H1 (cell line): Measurements from ENCODE around the gene ZFHX2. TPM values are rescaled to one million over a fixed set of nuclear protein-coding genes. Genes with fewer than 3 reads are reported as not detected.

Experiments
- CTCF ChIA-PET: fragments of 300-600 bp; sonication (Branson Sonifier 250); formaldehyde crosslinking; loops from one replicate; lab custom pipeline; 2021; ENCODE audit not compliant: partially characterized antibody; lab: Charles Lee
- POLR2A ChIA-PET: fragments of 300-600 bp; sonication (Branson Sonifier 250); formaldehyde crosslinking; loops from one replicate; lab custom pipeline; 2021; ENCODE audit warnings: inconsistent platforms; ENCODE audit not compliant: partially characterized antibody; lab: Charles Lee
- DNase-seq, 2 experiments: peaks; one replicate each; pipeline versions ENCODE4 v3.0.0 to v3.0.0-alpha.2; 2010 to 2022; ENCODE audit warnings: low spot score in 2 of 2, low read depth in 1 of 2, mixed read lengths in 1 of 2
- FAIRE-seq: peaks from 2 replicates; lab custom pipeline; 2011; peaks lifted over from hg19 to GRCh38; lab: Jason Lieb, UNC
- H2AFZ ChIP-seq: 2 replicates; pipeline ENCODE4 v1.8.1; 2012; ENCODE audit warnings: low read length, inconsistent platforms
- H2AK5ac ChIP-seq: 2 replicates; pipeline ENCODE4 v1.6.1; 2013; ENCODE audit warnings: low read depth, low read length
- H2BK120ac ChIP-seq: replicated peaks from 2 replicates; pipeline ENCODE3; 2013; ENCODE audit warnings: low read depth, low read length, inconsistent platforms
- H2BK12ac ChIP-seq: 2 replicates; pipeline ENCODE4 v1.6.1; 2013; ENCODE audit warnings: low read depth, low read length
- H2BK15ac ChIP-seq: 2 replicates; pipeline ENCODE4 v1.6.1; 2013; ENCODE audit warnings: low read length
- H2BK20ac ChIP-seq: 2 replicates; pipeline ENCODE4 v1.6.1; 2013; ENCODE audit warnings: low read length
- H2BK5ac ChIP-seq: 2 replicates; pipeline ENCODE4 v1.6.1; 2013; ENCODE audit warnings: low read depth, low read length
- H3K14ac ChIP-seq: 2 replicates; pipeline ENCODE4 v1.6.1; 2013; ENCODE audit warnings: inconsistent platforms; ENCODE audit not compliant: insufficient read length
- H3K18ac ChIP-seq: 2 replicates; pipeline ENCODE4 v1.6.1; 2013; ENCODE audit warnings: low read length; ENCODE audit errors: extremely low read depth
- H3K23ac ChIP-seq: 2 replicates; pipeline ENCODE4 v1.6.1; 2013; ENCODE audit warnings: inconsistent platforms; ENCODE audit not compliant: insufficient read length
- H3K23me2 ChIP-seq: 2 replicates; pipeline ENCODE4 v1.6.1; 2013; ENCODE audit warnings: low read depth, low read length
- H3K27ac ChIP-seq: 2 replicates; pipeline ENCODE4 v1.6.1; 2011; ENCODE audit warnings: low read depth, low read length, inconsistent platforms
- H3K27me3 ChIP-seq, 4 experiments: replicated peaks in 1 of 4; 1 replicate in 1 of 4; 2 replicates in 3 of 4; pipeline versions ENCODE4 v1.6.1 to v1.8.1; 2011 to 2013; ENCODE audit warnings: low read length in 3 of 4, mild to moderate bottlenecking in 3 of 4, inconsistent platforms in 2 of 4, mixed read lengths in 2 of 4, moderate library complexity in 1 of 4; ENCODE audit not compliant: control insufficient read depth in 3 of 4, insufficient read depth in 3 of 4; ENCODE audit errors: extremely low read depth in 1 of 4
- H3K36me3 ChIP-seq, 4 experiments: 2 replicates each; pipeline versions ENCODE4 v1.6.1 to v1.8.1; 2011 to 2013; ENCODE audit warnings: mild to moderate bottlenecking in 4 of 4, low read length in 3 of 4, moderate library complexity in 2 of 4, control low read depth in 1 of 4, inconsistent platforms in 1 of 4; ENCODE audit not compliant: insufficient read depth in 4 of 4, control insufficient read depth in 2 of 4
- H3K4ac ChIP-seq: replicated peaks from 2 replicates; pipeline ENCODE3; 2013; ENCODE audit warnings: low read length, low read depth, mixed read lengths, inconsistent platforms; ENCODE audit not compliant: insufficient read length
- H3K4me1 ChIP-seq, 4 experiments: replicated peaks in 1 of 4; 1 replicate in 1 of 4; 2 replicates in 3 of 4; pipeline versions ENCODE4 v1.6.1 to v1.8.1; 2011 to 2013; ENCODE audit warnings: low read length in 3 of 4, inconsistent platforms in 2 of 4, mixed read lengths in 1 of 4; ENCODE audit not compliant: insufficient read depth in 4 of 4, control insufficient read depth in 3 of 4
- H3K4me2 ChIP-seq, 2 experiments: 2 replicates each; pipeline versions ENCODE4 v1.6.1 to v1.8.1; 2011 to 2013; ENCODE audit warnings: low read depth in 2 of 2, low read length in 2 of 2, control low read depth in 1 of 2, inconsistent platforms in 1 of 2, mild to moderate bottlenecking in 1 of 2; ENCODE audit not compliant: insufficient read depth in 1 of 2
- H3K4me3 ChIP-seq, 4 experiments: fragments of 200-600, 300-600 bp in 1 of 4; sonication (generic), shearing (Covaris generic), sonication (Bioruptor Twin) in 1 of 4; 2 replicates each; pipeline versions ENCODE4 v1.5.1 to v1.8.1; 2011 to 2016; ENCODE audit warnings: low read length in 4 of 4, low read depth in 3 of 4, control low read depth in 2 of 4, inconsistent platforms in 2 of 4, mild to moderate bottlenecking in 2 of 4, mixed read lengths in 1 of 4, moderate library complexity in 1 of 4; ENCODE audit not compliant: insufficient read depth in 2 of 4; ENCODE audit errors: extremely low read depth in 1 of 4
- H3K56ac ChIP-seq: replicated peaks from 2 replicates; pipeline ENCODE3; 2013; ENCODE audit warnings: low read depth, mild to moderate bottlenecking, mixed read lengths, low read length, inconsistent platforms; ENCODE audit not compliant: insufficient read length
- H3K79me1 ChIP-seq: 2 replicates; pipeline ENCODE4 v1.6.1; 2013; ENCODE audit warnings: low read depth, low read length, control low read depth
- H3K79me2 ChIP-seq, 2 experiments: 2 replicates each; pipeline versions ENCODE4 v1.6.1 to v1.8.1; 2012 to 2013; ENCODE audit warnings: low read length in 2 of 2, mild to moderate bottlenecking in 2 of 2, inconsistent platforms in 1 of 2; ENCODE audit not compliant: insufficient read depth in 2 of 2, control insufficient read depth in 1 of 2
- H3K9ac ChIP-seq, 4 experiments: replicated peaks in 1 of 4; 1 replicate in 1 of 4; 2 replicates in 3 of 4; pipeline versions ENCODE4 v1.6.1 to v1.8.1; 2011 to 2013; ENCODE audit warnings: low read depth in 3 of 4, low read length in 3 of 4, control low read depth in 2 of 4, mild to moderate bottlenecking in 2 of 4, moderate library complexity in 2 of 4, inconsistent platforms in 1 of 4; ENCODE audit errors: extremely low read depth in 1 of 4
- H3K9me3 ChIP-seq, 2 experiments: 2 replicates each; pipeline versions ENCODE4 v1.6.1 to v1.8.1; 2012 to 2013; ENCODE audit warnings: mild to moderate bottlenecking in 2 of 2, moderate library complexity in 2 of 2, control low read depth in 1 of 2, inconsistent platforms in 1 of 2, low read depth in 1 of 2, low read length in 1 of 2, mixed read lengths in 1 of 2; ENCODE audit not compliant: insufficient read depth in 2 of 2
- H4K20me1 ChIP-seq, 2 experiments: replicated peaks in 1 of 2; 2 replicates each; pipeline versions ENCODE3 to v1.8.1; 2011 to 2013; ENCODE audit warnings: inconsistent platforms in 2 of 2, low read length in 2 of 2, mild to moderate bottlenecking in 1 of 2; ENCODE audit not compliant: insufficient read depth in 2 of 2, control insufficient read depth in 1 of 2
- H4K5ac ChIP-seq: 2 replicates; pipeline ENCODE4 v1.6.1; 2013; ENCODE audit warnings: low read length, low read depth, mixed read lengths, inconsistent platforms; ENCODE audit not compliant: insufficient read length
- H4K8ac ChIP-seq: 2 replicates; pipeline ENCODE4 v1.8.0; 2013; ENCODE audit warnings: mild to moderate bottlenecking, moderate library complexity, low read length, inconsistent platforms; ENCODE audit not compliant: insufficient read depth; ENCODE audit errors: extremely low read depth
- H4K91ac ChIP-seq: replicated peaks from 2 replicates; pipeline ENCODE3; 2013; ENCODE audit warnings: low read length, mixed read lengths, inconsistent platforms; ENCODE audit not compliant: insufficient read length
- ASH2L ChIP-seq: fragments of 200-600, 300-600 bp; sonication (generic); IDR thresholded peaks from one replicate; pipeline ENCODE4 v1.7.1; 2017; ENCODE audit warnings: low read length
- BRCA1 ChIP-seq: IDR thresholded peaks from 2 replicates; pipeline ENCODE4 v1.6.1; 2012; ENCODE audit warnings: low read depth, low read length, improper control_type of control experiment
- CREB1 ChIP-seq: IDR thresholded peaks from 2 replicates; pipeline ENCODE4 v1.6.1; 2012; ENCODE audit warnings: inconsistent platforms
- CTBP2 ChIP-seq: IDR thresholded peaks from 2 replicates; pipeline ENCODE4 v1.7.0; 2011; ENCODE audit warnings: borderline replicate concordance, mild to moderate bottlenecking, moderate library complexity, mixed read lengths, low read length; ENCODE audit not compliant: insufficient read depth, insufficient read length
- SIRT6 ChIP-seq: IDR thresholded peaks from one replicate; pipeline ENCODE4 v1.7.1; 2012; ENCODE audit warnings: low read length, inconsistent platforms
- SIX5 ChIP-seq: IDR thresholded peaks from 2 replicates; pipeline ENCODE4 v1.6.1; 2011; ENCODE audit warnings: mild to moderate bottlenecking, low read depth, low read length
- TAF1 ChIP-seq: IDR thresholded peaks from 2 replicates; pipeline ENCODE4 v1.6.1; 2011; ENCODE audit warnings: mild to moderate bottlenecking, low read depth, low read length
- TBP ChIP-seq: IDR thresholded peaks from 2 replicates; pipeline ENCODE4 v1.6.1; 2011; ENCODE audit warnings: low read depth, low read length, improper control_type of control experiment
- TEAD4 ChIP-seq: IDR thresholded peaks from 2 replicates; pipeline ENCODE4 v1.6.1; 2012; ENCODE audit warnings: low read depth, low read length, inconsistent platforms, mixed read lengths
- ZNF274 ChIP-seq: IDR thresholded peaks from 2 replicates; pipeline ENCODE4 v1.7.0; 2012; ENCODE audit warnings: low read length, borderline replicate concordance; ENCODE audit errors: extremely low read depth
- WGBS, 2 experiments: shearing (Covaris generic) in 1 of 2; methylation state at CpG; one replicate each; pipeline versions ENCODE4 v1.1.6 to v1.1.7; 2013 to 2015; ENCODE audit warnings: low lambda C conversion rate in 2 of 2, mixed read lengths in 2 of 2, inconsistent platforms in 1 of 2, low coverage in 1 of 2, missing lambda C conversion rate in 1 of 2; ENCODE audit not compliant: insufficient replicate concordance in 2 of 2, insufficient coverage in 1 of 2, insufficient read length in 1 of 2; ENCODE audit errors: extremely low coverage in 1 of 2, missing lambda C conversion rate in 1 of 2; 5-methylcytosine and 5-hydroxymethylcytosine counted together
- polyA plus RNA-seq, 7 experiments: library from polyadenylated mRNA; depleted of rRNA in 3 of 7; stranded (reverse) in 5 of 7; unstranded in 2 of 7; fragments of >200 nt in 5 of 7; fragments of 200-250 nt in 2 of 7; gene quantifications; 1 replicate in 5 of 7; 2 replicates in 1 of 7; 4 replicates in 1 of 7; pipeline versions ENCODE4 v1.2.1 to v1.2.3, GENCODE V29; 2011 to 2013; ENCODE audit warnings: missing spikeins in 2 of 7, mixed read lengths in 2 of 7
- total RNA-seq: library from RNA; stranded (reverse); fragmentation: NEBNext Ultra II Directional; extraction: Animal tissue kit (Norgen Biotek cat#: 25700); gene quantifications from 2 replicates; pipeline ENCODE4 v1.2.1, GENCODE V29; 2021

ZFHX2 gene
- total and polyA plus RNA-seq, 2 of the 8 experiments (the other 6 are each of a cell fraction or from before 2014, with no cell fraction given): 2.7 to 27.0 TPM

GRCh38 chr14:23524954-23525353 lies 26.6 kb downstream of the ZFHX2 start:
- Histone ChIP-seq H3K9me3 (no peaks in the 10 kb centered on the region), H4K20me1 (peaks cover 0 to 3% of the 10 kb centered on the region in 2 experiments), H3K9ac (no peak overlapping the region), H3K18ac (no peak overlapping the region), H3K4me3 (no peak overlapping the region), H2BK15ac (no peak overlapping the region), H4K5ac (no peak overlapping the region), H3K79me1 (no peaks in the 10 kb centered on the region), H3K79me2 (no peaks in the 10 kb centered on the region), H4K91ac (no peak overlapping the region), H3K4me1 (peaks cover 0 to 4% (median 1%) of the 10 kb centered on the region in 4 experiments; a peak in 3 of 7 replicates), H3K23ac (no peak overlapping the region), H3K27ac (no peak overlapping the region), H2BK5ac (no peak overlapping the region), H3K56ac (no peak overlapping the region), H2BK20ac (no peak overlapping the region), H3K14ac (no peak overlapping the region), H3K23me2 (no peaks in the 10 kb centered on the region), H3K27me3 (no peaks in the 10 kb centered on the region), H3K4me2 (no peak overlapping the region), H2AFZ (no peak overlapping the region), H4K8ac (no peak overlapping the region; the same call in 1 of the 2 replicates), H2BK120ac (no peak overlapping the region), H2AK5ac (no peak overlapping the region), H2BK12ac (peak overlapping the region; percentile 12; the same call in 1 of the 2 replicates), H3K36me3 (peaks cover 2 to 45% (median 25%) of the 10 kb centered on the region in 4 experiments), H3K4ac (no peak overlapping the region)
- FAIRE-seq: no peak
- 87% methylated on average over 11 of the region's 14 CpGs; no CpG with 5 or more reads in 1 of the 2 experiments for WGBS, 2 experiments
- POLR2A ChIA-PET: interaction anchor here (0.8 to 52.7 kb wide), 5 partner anchors 4 to 47 kb away, joined by 3 to 1523 read pairs (median 4); partner anchors contain the start of genes AP1G2, THTPA and ZFHX2
- CTCF ChIA-PET: interaction anchor here (1.7 to 70.5 kb wide), 4 partner anchors 9 to 48 kb away, joined by 7 to 2092 read pairs (median 661); partner anchors contain the start of genes AP1G2, NGDN, THTPA and ZFHX2
- no peak for DNase-seq
- TF ChIP-seq BRCA1 (no peak), TEAD4 (no peak), CTBP2 (no peak), TAF1 (no peak), TBP (no peak), SIRT6 (no peak), ASH2L (no peak), SIX5 (no peak), ZNF274 (no peak), CREB1 (no peak)
